ENCODE results near the gene XYLT1.

The XYLT1 gene

GRCh38 chr16:17144431-17144830, 326.3 kb downstream of the XYLT1 start:
- H3K4me3 ChIP-seq (ENCODE audit: control insufficient read depth, low read depth, low read length): no peak overlapping the region
- DNase-seq (ENCODE audit: low read depth): no peak
- no peak for TF ChIP-seq CTCF (IDR thresholded peaks at IDR 0.05; ENCODE audit: control insufficient read depth, insufficient read depth, low read depth, low read length, missing control alignments)

GRCh38 chr16:17143546-17144419, 327.0 kb downstream of the XYLT1 start:
- H3K4me3 ChIP-seq (ENCODE audit: control insufficient read depth, low read depth, low read length): no peak overlapping the region
- TF ChIP-seq CTCF (IDR thresholded peaks at IDR 0.05; ENCODE audit: control insufficient read depth, insufficient read depth, low read depth, low read length, missing control alignments): no peak
- no peak for DNase-seq (ENCODE audit: low read depth)

- no peak overlapping the region for H3K4me3 ChIP-seq (ENCODE audit: control insufficient read depth, low read depth, low read length)
- TF ChIP-seq CTCF (IDR thresholded peaks at IDR 0.05; ENCODE audit: control insufficient read depth, insufficient read depth, low read depth, low read length, missing control alignments): no peak
- no peak for DNase-seq (ENCODE audit: low read depth)
Observed at GRCh38 chr16:17138801-17139200, 332.0 kb downstream of the XYLT1 start.

GRCh38 chr16:17135439-17135838, 335.3 kb downstream of the XYLT1 start:
- DNase-seq (ENCODE audit: low read depth): no peak
- no peak for TF ChIP-seq CTCF (IDR thresholded peaks at IDR 0.05; ENCODE audit: control insufficient read depth, insufficient read depth, low read depth, low read length, missing control alignments)
- H3K4me3 ChIP-seq (ENCODE audit: control insufficient read depth, low read depth, low read length): no peak overlapping the region

GRCh38 chr16:17134586-17134985, 336.2 kb downstream of the XYLT1 start:
- no peak for DNase-seq (ENCODE audit: low read depth)
- TF ChIP-seq CTCF (IDR thresholded peaks at IDR 0.05; ENCODE audit: control insufficient read depth, insufficient read depth, low read depth, low read length, missing control alignments): no peak
- no peak overlapping the region for H3K4me3 ChIP-seq (ENCODE audit: control insufficient read depth, low read depth, low read length)

- no peak for TF ChIP-seq CTCF (IDR thresholded peaks at IDR 0.05; ENCODE audit: control insufficient read depth, insufficient read depth, low read depth, low read length, missing control alignments)
- no peak for DNase-seq (ENCODE audit: low read depth)
- no peak overlapping the region for H3K4me3 ChIP-seq (ENCODE audit: control insufficient read depth, low read depth, low read length)
Observed at GRCh38 chr16:17133851-17134250, 336.9 kb downstream of the XYLT1 start.
